Endodermal cell (in vitro differentiated cells): Measurements from ENCODE around the gene MTCL1. TPM values are rescaled to one million over a fixed set of nuclear protein-coding genes. Genes with fewer than 3 reads are reported as not detected.

ENCODE experiments used
- DNase-seq: peaks from one replicate; pipeline ENCODE4 v3.0.0-alpha.2; 2017
- H3K27ac ChIP-seq: 2 replicates; pipeline ENCODE4 v1.5.1; 2013; ENCODE audit warnings: mild to moderate bottlenecking, low read depth, low read length, moderate library complexity
- H3K27me3 ChIP-seq: 2 replicates; pipeline ENCODE4 v1.6.1; 2013; ENCODE audit warnings: mild to moderate bottlenecking, low read length, moderate library complexity; ENCODE audit not compliant: insufficient read depth, control insufficient read depth, poor library complexity, severe bottlenecking
- H3K36me3 ChIP-seq: 2 replicates; pipeline ENCODE4 v1.7.0; 2013; ENCODE audit warnings: mild to moderate bottlenecking, low read length, moderate library complexity; ENCODE audit not compliant: control insufficient read depth, insufficient read depth
- H3K4me1 ChIP-seq: one replicate; pipeline ENCODE4 v1.7.0; 2013; ENCODE audit warnings: low read length; ENCODE audit not compliant: control insufficient read depth, insufficient read depth
- H3K4me3 ChIP-seq: 2 replicates; pipeline ENCODE4 v1.5.1; 2013; ENCODE audit warnings: mild to moderate bottlenecking, low read length, moderate library complexity
- H3K9ac ChIP-seq: 2 replicates; pipeline ENCODE4 v1.6.1; 2013; ENCODE audit warnings: mild to moderate bottlenecking, low read length, moderate library complexity; ENCODE audit not compliant: poor library complexity, severe bottlenecking; ENCODE audit errors: extremely low read depth
- H3K9me3 ChIP-seq: 2 replicates; pipeline ENCODE4 v1.6.1; 2013; ENCODE audit warnings: mild to moderate bottlenecking, low read length, moderate library complexity; ENCODE audit not compliant: control insufficient read depth
- H3K27ac Mint-ChIP-seq: 2 replicates; pipeline ENCODE4 v1.8.0; 2020; ENCODE audit warnings: mixed read lengths
- H3K27me3 Mint-ChIP-seq: 2 replicates; pipeline ENCODE4 v1.8.0; 2021; ENCODE audit warnings: mild to moderate bottlenecking, mixed read lengths; ENCODE audit not compliant: insufficient read depth
- H3K36me3 Mint-ChIP-seq: 2 replicates; pipeline ENCODE4 v1.8.0; 2020; ENCODE audit warnings: low read depth, mixed read lengths
- H3K4me1 Mint-ChIP-seq: 2 replicates; pipeline ENCODE4 v1.8.0; 2020; ENCODE audit warnings: mixed read lengths
- H3K4me3 Mint-ChIP-seq: 2 replicates; pipeline ENCODE4 v1.8.0; 2020; ENCODE audit warnings: mild to moderate bottlenecking, moderate library complexity, mixed read lengths
- H3K9me3 Mint-ChIP-seq: 2 replicates; pipeline ENCODE4 v1.8.0; 2020; ENCODE audit warnings: mild to moderate bottlenecking, mixed read lengths
- WGBS, 2 experiments: methylation state at CpG; one replicate each; pipeline versions ENCODE4 v1.1.5 to v1.1.7; 2013; ENCODE audit warnings: missing lambda C conversion rate in 2 of 2, mixed read lengths in 1 of 2; ENCODE audit not compliant: insufficient coverage in 1 of 2, insufficient read length in 1 of 2; 5-methylcytosine and 5-hydroxymethylcytosine counted together
- total RNA-seq, 2 donors: library from RNA; stranded (reverse); fragmentation: NEBNext Ultra II Directional in 1 of 2; extraction: Animal tissue kit (Norgen Biotek cat#: 25700) in 1 of 2; gene quantifications; 2 replicates in 1 of 2; 3 replicates in 1 of 2; pipeline ENCODE4 v1.2.1, GENCODE V29; 2021
- TF ChIP-seq, protein P1 (sequence below): fragments of 200-600 bp; sonication (generic); conservative IDR thresholded peaks from 2 replicates; pipeline ENCODE4 v1.5.0; 2021; ENCODE audit warnings: antibody characterized with exemption, mild to moderate bottlenecking

The MTCL1 gene
- total RNA-seq, 2 donors from 2014 or later: 15.0 to 26.0 TPM

DNA sequence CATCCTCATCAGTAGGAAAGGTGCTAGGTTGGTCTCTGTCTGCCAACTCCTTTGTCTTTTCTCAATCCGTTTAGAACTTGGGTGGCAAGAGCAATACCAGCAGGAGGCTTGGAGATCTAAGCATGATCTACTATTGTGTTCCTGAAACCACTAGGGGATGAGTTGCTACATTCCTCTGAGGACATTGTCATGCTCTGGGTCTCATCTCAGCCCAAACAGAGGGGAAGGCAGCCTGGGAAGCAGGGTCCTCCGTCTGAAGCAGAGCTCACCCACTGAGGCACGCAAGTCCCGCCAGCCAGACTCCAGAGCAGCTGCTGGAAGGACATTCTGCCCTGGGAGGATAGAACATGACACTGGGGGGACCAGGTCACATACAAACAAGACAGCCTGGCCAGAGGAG is 162.9 kb downstream of the MTCL1 start:
- peak overlapping the region; percentile 83 for H3K27ac Mint-ChIP-seq
- Histone ChIP-seq H3K9me3 (no peaks in the 10 kb centered on the region), H3K4me1 (peaks cover 20% of the 10 kb centered on the region), H3K27me3 (no peaks in the 10 kb centered on the region), H3K9ac (no peak overlapping the region), H3K4me3 (no peak overlapping the region), H3K36me3 (no peaks in the 10 kb centered on the region), H3K27ac (no peak overlapping the region)
- H3K27me3 Mint-ChIP-seq: peaks cover 37% of the 10 kb centered on the region
- H3K36me3 Mint-ChIP-seq: no peaks in the 10 kb centered on the region
- 62 to 71% methylated on average over 4 of the region's 4 CpGs for WGBS, 2 experiments
- TF ChIP-seq, protein P1, sequence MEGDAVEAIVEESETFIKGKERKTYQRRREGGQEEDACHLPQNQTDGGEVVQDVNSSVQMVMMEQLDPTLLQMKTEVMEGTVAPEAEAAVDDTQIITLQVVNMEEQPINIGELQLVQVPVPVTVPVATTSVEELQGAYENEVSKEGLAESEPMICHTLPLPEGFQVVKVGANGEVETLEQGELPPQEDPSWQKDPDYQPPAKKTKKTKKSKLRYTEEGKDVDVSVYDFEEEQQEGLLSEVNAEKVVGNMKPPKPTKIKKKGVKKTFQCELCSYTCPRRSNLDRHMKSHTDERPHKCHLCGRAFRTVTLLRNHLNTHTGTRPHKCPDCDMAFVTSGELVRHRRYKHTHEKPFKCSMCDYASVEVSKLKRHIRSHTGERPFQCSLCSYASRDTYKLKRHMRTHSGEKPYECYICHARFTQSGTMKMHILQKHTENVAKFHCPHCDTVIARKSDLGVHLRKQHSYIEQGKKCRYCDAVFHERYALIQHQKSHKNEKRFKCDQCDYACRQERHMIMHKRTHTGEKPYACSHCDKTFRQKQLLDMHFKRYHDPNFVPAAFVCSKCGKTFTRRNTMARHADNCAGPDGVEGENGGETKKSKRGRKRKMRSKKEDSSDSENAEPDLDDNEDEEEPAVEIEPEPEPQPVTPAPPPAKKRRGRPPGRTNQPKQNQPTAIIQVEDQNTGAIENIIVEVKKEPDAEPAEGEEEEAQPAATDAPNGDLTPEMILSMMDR: peak; percentile 59
- H3K4me3 Mint-ChIP-seq: no peak overlapping the region
- no peaks in the 10 kb centered on the region for H3K9me3 Mint-ChIP-seq
- peak; percentile 80 for DNase-seq
- peaks cover 33% of the 10 kb centered on the region for H3K4me1 Mint-ChIP-seq

DNA sequence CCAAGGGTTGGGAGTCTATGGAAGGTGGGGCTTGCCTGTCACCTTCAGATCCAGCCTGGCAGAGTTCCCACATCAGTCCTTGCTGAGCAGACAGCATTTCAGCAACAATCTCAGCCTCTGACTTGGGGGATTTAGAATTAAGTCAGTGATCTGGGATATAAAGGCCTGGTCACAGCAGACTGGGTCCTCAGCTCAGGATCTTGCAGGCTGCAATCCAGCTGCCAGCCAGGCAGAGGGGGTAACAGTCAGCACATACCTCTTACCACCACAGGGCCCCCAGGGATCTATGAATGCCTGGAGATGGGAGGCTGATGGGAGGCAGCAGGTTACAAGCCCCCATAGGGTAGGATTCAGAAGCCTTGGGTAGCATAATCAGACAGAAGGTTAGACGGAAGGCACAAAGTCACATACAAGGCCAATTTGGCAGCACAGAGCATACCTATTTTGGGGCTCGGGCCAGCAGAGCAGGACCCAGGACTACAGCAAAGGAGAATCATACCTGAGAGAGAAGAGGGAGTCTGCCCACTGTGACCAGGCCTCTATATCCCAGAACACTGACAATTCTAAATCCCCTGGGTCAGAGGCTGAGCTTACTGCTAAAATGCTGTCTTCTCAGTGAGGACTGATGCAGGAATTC is 163.5 kb downstream of the MTCL1 start:
- peaks cover 33% of the 10 kb centered on the region for H3K4me1 Mint-ChIP-seq
- WGBS, 2 experiments: 95 to 100% methylated on average over 2 of the region's 2 CpGs
- TF ChIP-seq, protein P1: no peak

DNA sequence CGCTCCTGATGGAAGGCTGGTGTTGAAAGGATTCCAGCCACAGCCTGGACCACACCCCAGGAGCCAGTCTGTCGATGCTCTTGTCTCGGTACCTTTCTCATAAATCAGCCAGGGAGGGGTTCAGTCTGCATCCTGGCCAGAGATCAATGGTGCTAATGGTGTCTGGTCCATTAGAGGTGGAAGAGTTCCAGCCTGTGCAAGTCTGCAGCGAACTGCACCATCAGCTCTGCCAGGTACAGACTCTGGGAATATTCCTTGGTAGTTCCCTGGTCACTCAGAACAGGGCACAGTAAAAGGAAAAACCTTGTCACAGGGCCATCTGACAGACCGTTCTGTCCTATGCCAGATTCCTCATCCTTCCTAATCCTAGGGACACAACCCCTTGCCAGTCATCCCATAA is 164.3 kb downstream of the MTCL1 start:
- 85 to 98% methylated on average over 4 to 5 of the region's 5 CpGs for WGBS, 2 experiments
- H3K27ac ChIP-seq: no peak overlapping the region
- no peak overlapping the region for H3K9ac ChIP-seq
- no peak overlapping the region for H3K27ac Mint-ChIP-seq
- H3K4me3 Mint-ChIP-seq: no peak overlapping the region
- H3K36me3 ChIP-seq: no peaks in the 10 kb centered on the region
- TF ChIP-seq, protein P1: no peak
- no peak overlapping the region for H3K4me3 ChIP-seq
- H3K4me1 Mint-ChIP-seq: peaks cover 28% of the 10 kb centered on the region
- no peaks in the 10 kb centered on the region for H3K27me3 ChIP-seq
- peaks cover 29% of the 10 kb centered on the region for H3K27me3 Mint-ChIP-seq
- peaks cover 16% of the 10 kb centered on the region for H3K4me1 ChIP-seq
- H3K9me3 ChIP-seq: no peaks in the 10 kb centered on the region
- H3K36me3 Mint-ChIP-seq: no peaks in the 10 kb centered on the region
- DNase-seq: no peak
- no peaks in the 10 kb centered on the region for H3K9me3 Mint-ChIP-seq

More for the DNA sequence above, 163.5 kb downstream of the MTCL1 start:
- Histone ChIP-seq H3K27ac (no peak overlapping the region), H3K4me3 (no peak overlapping the region), H3K4me1 (peaks cover 19% of the 10 kb centered on the region), H3K36me3 (no peaks in the 10 kb centered on the region), H3K27me3 (no peaks in the 10 kb centered on the region), H3K9ac (no peak overlapping the region), H3K9me3 (no peaks in the 10 kb centered on the region)
- H3K27me3 Mint-ChIP-seq: peaks cover 31% of the 10 kb centered on the region
- no peak for DNase-seq
- H3K4me3 Mint-ChIP-seq: no peak overlapping the region
- no peaks in the 10 kb centered on the region for H3K36me3 Mint-ChIP-seq
- no peak overlapping the region for H3K27ac Mint-ChIP-seq
- no peaks in the 10 kb centered on the region for H3K9me3 Mint-ChIP-seq
